ENCODE results near the gene ANKMY1.

The ANKMY1 gene

DNA sequence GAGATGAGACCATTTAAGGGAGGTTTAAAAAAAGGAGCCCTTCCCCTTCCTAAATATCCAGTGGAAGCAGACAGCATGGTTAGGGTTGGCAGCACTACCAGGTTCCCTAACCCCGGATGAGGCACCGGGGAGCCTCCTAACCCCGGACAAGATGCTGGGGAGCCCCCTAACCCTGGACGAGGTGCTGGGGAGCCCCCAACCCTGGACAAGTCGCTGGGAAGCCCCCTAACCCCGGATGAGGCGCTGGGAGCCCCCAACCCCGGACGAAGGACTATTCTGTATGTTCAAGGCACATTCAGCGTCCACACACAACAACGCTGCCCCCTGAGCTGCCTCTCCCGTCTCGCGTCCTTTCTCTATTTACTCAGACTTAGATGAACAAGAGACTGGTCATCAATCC, 51.9 kb downstream of the ANKMY1 start:
- H3K79me2 ChIP-seq (ENCODE audit: low read length), result no peaks in the 10 kb centered on the region
- TF ChIP-seq, protein P1, sequence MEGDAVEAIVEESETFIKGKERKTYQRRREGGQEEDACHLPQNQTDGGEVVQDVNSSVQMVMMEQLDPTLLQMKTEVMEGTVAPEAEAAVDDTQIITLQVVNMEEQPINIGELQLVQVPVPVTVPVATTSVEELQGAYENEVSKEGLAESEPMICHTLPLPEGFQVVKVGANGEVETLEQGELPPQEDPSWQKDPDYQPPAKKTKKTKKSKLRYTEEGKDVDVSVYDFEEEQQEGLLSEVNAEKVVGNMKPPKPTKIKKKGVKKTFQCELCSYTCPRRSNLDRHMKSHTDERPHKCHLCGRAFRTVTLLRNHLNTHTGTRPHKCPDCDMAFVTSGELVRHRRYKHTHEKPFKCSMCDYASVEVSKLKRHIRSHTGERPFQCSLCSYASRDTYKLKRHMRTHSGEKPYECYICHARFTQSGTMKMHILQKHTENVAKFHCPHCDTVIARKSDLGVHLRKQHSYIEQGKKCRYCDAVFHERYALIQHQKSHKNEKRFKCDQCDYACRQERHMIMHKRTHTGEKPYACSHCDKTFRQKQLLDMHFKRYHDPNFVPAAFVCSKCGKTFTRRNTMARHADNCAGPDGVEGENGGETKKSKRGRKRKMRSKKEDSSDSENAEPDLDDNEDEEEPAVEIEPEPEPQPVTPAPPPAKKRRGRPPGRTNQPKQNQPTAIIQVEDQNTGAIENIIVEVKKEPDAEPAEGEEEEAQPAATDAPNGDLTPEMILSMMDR (IDR thresholded peaks at IDR 0.05; ENCODE audit: low read depth, low read length), result no peak
- no peak for TF ChIP-seq EZH2phosphoT487 (IDR thresholded peaks at IDR 0.05; ENCODE audit: low read depth)

GRCh38 chr2:240503848-240504247, 53.9 kb downstream of the ANKMY1 start:
- TF ChIP-seq, protein P1 (IDR thresholded peaks at IDR 0.05; ENCODE audit: low read depth, low read length), result no peak
- no peak for TF ChIP-seq EZH2phosphoT487 (IDR thresholded peaks at IDR 0.05; ENCODE audit: low read depth)
- Histone ChIP-seq H3K4me2 (ENCODE audit: low read length) (no peak overlapping the region), H3K9ac (ENCODE audit: low read length) (no peak overlapping the region), H4K20me1 (ENCODE audit: insufficient read depth, low read length) (no peaks in the 10 kb centered on the region), H3K27ac (ENCODE audit: low read length) (no peak overlapping the region), H2AFZ (ENCODE audit: low read depth, low read length) (no peak overlapping the region), H3K9me3 (ENCODE audit: insufficient read depth, low read length) (no peaks in the 10 kb centered on the region), H3K36me3 (replicated peaks; ENCODE audit: low read depth, low read length) (no peaks in the 10 kb centered on the region), H3K79me2 (ENCODE audit: low read length) (no peaks in the 10 kb centered on the region), H3K27me3 (ENCODE audit: low read depth, low read length) (no peaks in the 10 kb centered on the region), H3K4me3 (ENCODE audit: low read length) (no peak overlapping the region), H3K4me1 (ENCODE audit: low read length) (no peaks in the 10 kb centered on the region)

More for the DNA sequence above, 51.9 kb downstream of the ANKMY1 start:
- no peak overlapping the region for H3K4me2 ChIP-seq (ENCODE audit: low read length)
- no peak overlapping the region for H2AFZ ChIP-seq (ENCODE audit: low read depth, low read length)
- no peaks in the 10 kb centered on the region for H3K9me3 ChIP-seq (ENCODE audit: insufficient read depth, low read length)
- no peaks in the 10 kb centered on the region for H4K20me1 ChIP-seq (ENCODE audit: insufficient read depth, low read length)
- no peak overlapping the region for H3K27ac ChIP-seq (ENCODE audit: low read length)
- no peaks in the 10 kb centered on the region for H3K36me3 ChIP-seq (replicated peaks; ENCODE audit: low read depth, low read length)
- H3K27me3 ChIP-seq (ENCODE audit: low read depth, low read length), result no peaks in the 10 kb centered on the region
- H3K4me3 ChIP-seq (ENCODE audit: low read length), result no peak overlapping the region
- H3K4me1 ChIP-seq (ENCODE audit: low read length), result no peaks in the 10 kb centered on the region
- no peak overlapping the region for H3K9ac ChIP-seq (ENCODE audit: low read length)

- H3K27ac ChIP-seq (ENCODE audit: low read length), result no peak overlapping the region
- no peaks in the 10 kb centered on the region for H3K79me2 ChIP-seq (ENCODE audit: low read length)
- no peaks in the 10 kb centered on the region for H3K36me3 ChIP-seq (replicated peaks; ENCODE audit: low read depth, low read length)
- H3K4me2 ChIP-seq (ENCODE audit: low read length), result no peak overlapping the region
- H2AFZ ChIP-seq (ENCODE audit: low read depth, low read length), result no peak overlapping the region
- H3K9ac ChIP-seq (ENCODE audit: low read length), result no peak overlapping the region
- TF ChIP-seq EZH2phosphoT487 (IDR thresholded peaks at IDR 0.05; ENCODE audit: low read depth), result no peak
- TF ChIP-seq, protein P1 (IDR thresholded peaks at IDR 0.05; ENCODE audit: low read depth, low read length), result no peak
- H3K4me3 ChIP-seq (ENCODE audit: low read length), result no peak overlapping the region
- H4K20me1 ChIP-seq (ENCODE audit: insufficient read depth, low read length), result no peaks in the 10 kb centered on the region
- H3K4me1 ChIP-seq (ENCODE audit: low read length), result no peaks in the 10 kb centered on the region
- no peaks in the 10 kb centered on the region for H3K9me3 ChIP-seq (ENCODE audit: insufficient read depth, low read length)
- no peaks in the 10 kb centered on the region for H3K27me3 ChIP-seq (ENCODE audit: low read depth, low read length)
These were observed 54.4 kb downstream of the ANKMY1 start for GRCh38 chr2:240503375-240503774.

DNA sequence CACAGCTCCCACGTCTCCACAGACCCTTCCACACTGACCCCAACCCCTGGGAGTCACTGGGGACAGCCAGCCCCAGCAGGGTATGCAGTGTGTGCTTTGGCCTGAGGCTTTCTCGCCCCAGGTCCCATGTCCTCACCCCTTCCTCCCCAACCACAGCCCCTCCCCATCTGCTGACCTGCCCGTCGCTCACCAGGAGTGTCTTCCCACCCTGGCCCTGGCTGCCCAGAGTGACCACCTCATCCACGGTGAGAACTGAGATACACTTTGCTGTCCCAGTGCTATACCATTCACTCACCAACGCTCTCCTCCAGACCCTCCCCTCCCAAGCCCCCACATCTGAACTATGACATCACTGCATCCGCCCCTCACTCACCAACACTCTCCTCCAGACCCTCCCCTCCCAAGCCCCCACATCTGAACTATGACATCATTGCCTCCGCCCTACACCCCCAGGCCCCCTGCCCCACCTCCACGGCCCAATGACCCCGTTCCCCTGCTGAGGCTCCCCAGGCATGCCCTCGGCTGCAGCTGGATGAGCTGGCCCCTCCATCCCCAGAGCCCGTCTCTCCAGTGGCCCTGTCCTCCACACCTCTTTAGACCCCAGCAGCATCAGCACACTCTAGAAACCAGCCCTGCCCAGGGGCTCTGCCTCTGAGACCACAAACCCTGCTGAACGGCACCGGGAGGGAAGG, 55.2 kb downstream of the ANKMY1 start:
- Histone ChIP-seq H2AFZ (ENCODE audit: low read depth, low read length) (no peak overlapping the region), H4K20me1 (ENCODE audit: insufficient read depth, low read length) (no peaks in the 10 kb centered on the region), H3K9ac (ENCODE audit: low read length) (no peak overlapping the region), H3K79me2 (ENCODE audit: low read length) (no peaks in the 10 kb centered on the region), H3K27ac (ENCODE audit: low read length) (no peak overlapping the region), H3K9me3 (ENCODE audit: insufficient read depth, low read length) (no peaks in the 10 kb centered on the region), H3K4me1 (ENCODE audit: low read length) (no peaks in the 10 kb centered on the region), H3K27me3 (ENCODE audit: low read depth, low read length) (no peaks in the 10 kb centered on the region), H3K36me3 (replicated peaks; ENCODE audit: low read depth, low read length) (no peaks in the 10 kb centered on the region), H3K4me3 (ENCODE audit: low read length) (no peak overlapping the region), H3K4me2 (ENCODE audit: low read length) (no peak overlapping the region)
- no peak for TF ChIP-seq EZH2phosphoT487 (IDR thresholded peaks at IDR 0.05; ENCODE audit: low read depth)
- TF ChIP-seq, protein P1 (IDR thresholded peaks at IDR 0.05; ENCODE audit: low read depth, low read length), result no peak

Measured in OCI-LY3 (cell line).